ENCODE measurements around the gene TDRD5.
"Not testable (repeated sequence)": the region's sequence is repeated elsewhere in the genome, so short reads cannot be mapped to it uniquely, and the experiment has no call there.

TDRD5 gene

GRCh38 chr1:179637211-179637860 lies 45.7 kb downstream of the TDRD5 start:
- TF ChIP-seq CTCF (IDR thresholded peaks at IDR 0.05; ENCODE audit: control insufficient read depth, extremely low read depth, insufficient read depth), result no peak
- no peak overlapping the region for H3K4me3 ChIP-seq (ENCODE audit: low read depth, low read length)
- DNase-seq (ENCODE audit: low read depth), result no peak

- TF ChIP-seq CTCF (IDR thresholded peaks at IDR 0.05; ENCODE audit: control insufficient read depth, extremely low read depth, insufficient read depth), result no peak
- no peak for DNase-seq (ENCODE audit: low read depth)
Measured at GRCh38 chr1:179661018-179661417, 69.4 kb downstream of the TDRD5 start.

GRCh38 chr1:179663810-179664209 lies 72.2 kb downstream of the TDRD5 start:
- no peak for DNase-seq (ENCODE audit: low read depth)
- TF ChIP-seq CTCF (IDR thresholded peaks at IDR 0.05; ENCODE audit: control insufficient read depth, extremely low read depth, insufficient read depth), result no peak
- H3K4me3 ChIP-seq (ENCODE audit: low read depth, low read length), result no peak overlapping the region

More at GRCh38 chr1:179661018-179661417, 69.4 kb downstream of the TDRD5 start:
- H3K4me3 ChIP-seq (ENCODE audit: low read depth, low read length), result no peak overlapping the region

GRCh38 chr1:179677882-179678281 lies 86.2 kb downstream of the TDRD5 start:
- H3K4me3 ChIP-seq (ENCODE audit: low read depth, low read length), result no peak overlapping the region
- TF ChIP-seq CTCF (IDR thresholded peaks at IDR 0.05; ENCODE audit: control insufficient read depth, extremely low read depth, insufficient read depth), result no peak
- DNase-seq (ENCODE audit: low read depth), result no peak

GRCh38 chr1:179694530-179694929 lies 102.9 kb downstream of the TDRD5 start:
- not testable (repeated sequence) for DNase-seq (ENCODE audit: low read depth); H3K4me3 ChIP-seq (ENCODE audit: low read depth, low read length)

- no peak overlapping the region for H3K4me3 ChIP-seq (ENCODE audit: low read depth, low read length)
- DNase-seq (ENCODE audit: low read depth), result no peak
- no peak for TF ChIP-seq CTCF (IDR thresholded peaks at IDR 0.05; ENCODE audit: control insufficient read depth, extremely low read depth, insufficient read depth)
Measured at GRCh38 chr1:179702946-179703539, 111.4 kb downstream of the TDRD5 start.

- H3K4me3 ChIP-seq (ENCODE audit: low read depth, low read length), result no peak overlapping the region
- no peak for DNase-seq (ENCODE audit: low read depth)
- TF ChIP-seq CTCF (IDR thresholded peaks at IDR 0.05; ENCODE audit: control insufficient read depth, extremely low read depth, insufficient read depth), result peak; percentile 73
Measured at GRCh38 chr1:179706339-179706941, 114.8 kb downstream of the TDRD5 start.

Data from LNCaP clone FGC (cell line).